KMS-11 (cell line): ENCODE results near the gene SLC22A2.

Experiments used
- H2AFZ ChIP-seq: fragments of 200-600 bp; sonication (generic); 2 replicates; pipeline ENCODE4 v1.6.1; 2016; ENCODE audit warnings: antibody characterized with exemption, mixed run types, low read depth
- H3K27ac ChIP-seq: fragments of 200-600 bp; sonication (generic); 2 replicates; pipeline ENCODE4 v1.6.1; 2016; ENCODE audit warnings: mild to moderate bottlenecking, mixed run types
- H3K27me3 ChIP-seq: fragments of 200-600 bp; sonication (generic); 2 replicates; pipeline ENCODE4 v1.6.1; 2017; ENCODE audit warnings: mild to moderate bottlenecking, low read depth, mixed run types, moderate library complexity; ENCODE audit not compliant: insufficient read depth
- H3K36me3 ChIP-seq: fragments of 200-600 bp; sonication (generic); 2 replicates; pipeline ENCODE4 v1.6.1; 2017; ENCODE audit warnings: mild to moderate bottlenecking, mixed run types; ENCODE audit not compliant: insufficient read depth
- H3K4me1 ChIP-seq: fragments of 200-600 bp; sonication (generic); 2 replicates; pipeline ENCODE4 v1.6.1; 2016; ENCODE audit warnings: mild to moderate bottlenecking, low read depth, mixed run types; ENCODE audit not compliant: poor library complexity, severe bottlenecking
- H3K4me2 ChIP-seq: fragments of 200-600 bp; sonication (generic); 2 replicates; pipeline ENCODE4 v1.7.0; 2016; ENCODE audit warnings: mild to moderate bottlenecking, mixed run types
- H3K4me3 ChIP-seq: fragments of 200-600 bp; sonication (generic); IDR thresholded peaks from 2 replicates; pipeline ENCODE4 v1.6.1; 2017; ENCODE audit warnings: low read depth, low read length, mixed read lengths; ENCODE audit not compliant: insufficient read depth
- H3K79me2 ChIP-seq: fragments of 200-600 bp; sonication (generic); 2 replicates; pipeline ENCODE4 v1.6.1; 2016; ENCODE audit warnings: low read depth, mixed run types; ENCODE audit not compliant: insufficient read depth
- H3K9ac ChIP-seq: fragments of 200-600 bp; sonication (generic); 2 replicates; pipeline ENCODE4 v1.6.1; 2016; ENCODE audit warnings: mild to moderate bottlenecking, mixed run types
- H4K20me1 ChIP-seq: fragments of 200-600 bp; sonication (generic); 2 replicates; pipeline ENCODE4 v1.6.1; 2016; ENCODE audit warnings: mild to moderate bottlenecking, mixed run types; ENCODE audit not compliant: insufficient read depth
- TF ChIP-seq, protein P1 (sequence below): fragments of 200-600 bp; sonication (generic); conservative IDR thresholded peaks from 2 replicates; pipeline ENCODE4 v1.6.1; 2017; ENCODE audit warnings: low read depth, mild to moderate bottlenecking, antibody characterized with exemption, low read length, moderate library complexity, mixed read lengths

SLC22A2 gene

DNA sequence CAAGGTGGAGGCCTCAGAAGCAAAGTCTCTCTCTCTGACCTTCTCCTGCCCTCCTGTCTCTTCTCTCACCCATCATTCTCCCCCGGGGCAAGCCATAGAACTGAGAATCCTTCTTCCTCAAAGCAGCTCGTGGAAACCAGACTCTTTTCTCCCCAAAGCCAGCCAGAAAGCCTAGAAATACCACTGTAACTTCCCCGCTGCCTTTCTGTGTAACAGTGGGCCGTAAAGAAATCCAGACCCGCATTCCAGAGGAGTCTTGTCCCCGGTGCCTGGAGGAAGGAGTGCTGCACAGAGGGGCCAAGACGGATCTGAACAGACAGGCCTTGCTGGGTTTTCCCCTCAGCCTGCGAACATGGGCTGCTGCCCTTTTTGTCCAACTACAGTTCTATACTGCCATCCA lies 977 bp upstream of the SLC22A2 start:
- Histone ChIP-seq H3K27me3 (no peaks in the 10 kb centered on the region), H4K20me1 (no peaks in the 10 kb centered on the region), H3K36me3 (no peaks in the 10 kb centered on the region), H3K9ac (no peak overlapping the region), H2AFZ (no peak overlapping the region), H3K4me2 (no peak overlapping the region), H3K4me1 (no peaks in the 10 kb centered on the region), H3K4me3 (no peak overlapping the region), H3K79me2 (no peaks in the 10 kb centered on the region), H3K27ac (no peak overlapping the region)
- TF ChIP-seq, protein P1, sequence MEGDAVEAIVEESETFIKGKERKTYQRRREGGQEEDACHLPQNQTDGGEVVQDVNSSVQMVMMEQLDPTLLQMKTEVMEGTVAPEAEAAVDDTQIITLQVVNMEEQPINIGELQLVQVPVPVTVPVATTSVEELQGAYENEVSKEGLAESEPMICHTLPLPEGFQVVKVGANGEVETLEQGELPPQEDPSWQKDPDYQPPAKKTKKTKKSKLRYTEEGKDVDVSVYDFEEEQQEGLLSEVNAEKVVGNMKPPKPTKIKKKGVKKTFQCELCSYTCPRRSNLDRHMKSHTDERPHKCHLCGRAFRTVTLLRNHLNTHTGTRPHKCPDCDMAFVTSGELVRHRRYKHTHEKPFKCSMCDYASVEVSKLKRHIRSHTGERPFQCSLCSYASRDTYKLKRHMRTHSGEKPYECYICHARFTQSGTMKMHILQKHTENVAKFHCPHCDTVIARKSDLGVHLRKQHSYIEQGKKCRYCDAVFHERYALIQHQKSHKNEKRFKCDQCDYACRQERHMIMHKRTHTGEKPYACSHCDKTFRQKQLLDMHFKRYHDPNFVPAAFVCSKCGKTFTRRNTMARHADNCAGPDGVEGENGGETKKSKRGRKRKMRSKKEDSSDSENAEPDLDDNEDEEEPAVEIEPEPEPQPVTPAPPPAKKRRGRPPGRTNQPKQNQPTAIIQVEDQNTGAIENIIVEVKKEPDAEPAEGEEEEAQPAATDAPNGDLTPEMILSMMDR: no peak

DNA sequence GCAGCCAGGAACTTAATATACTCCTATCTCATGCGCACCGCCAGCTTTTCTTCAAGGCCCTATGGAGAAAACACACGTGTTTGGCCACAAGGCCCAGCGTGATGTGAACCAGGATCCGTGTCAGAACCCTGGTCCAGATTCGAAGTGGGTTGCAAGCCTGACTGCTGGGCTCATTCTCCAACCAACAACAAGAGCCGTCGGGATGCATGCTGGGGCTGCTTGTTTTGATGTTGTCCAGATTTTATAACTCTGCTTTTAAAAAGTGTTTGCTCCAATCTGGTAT lies 463 bp upstream of the SLC22A2 start:
- Histone ChIP-seq H3K4me3 (no peak overlapping the region), H3K36me3 (no peaks in the 10 kb centered on the region), H2AFZ (no peak overlapping the region), H4K20me1 (no peaks in the 10 kb centered on the region), H3K27me3 (no peaks in the 10 kb centered on the region), H3K27ac (no peak overlapping the region), H3K79me2 (no peaks in the 10 kb centered on the region), H3K9ac (no peak overlapping the region), H3K4me2 (no peak overlapping the region), H3K4me1 (no peaks in the 10 kb centered on the region)
- TF ChIP-seq, protein P1: no peak

DNA sequence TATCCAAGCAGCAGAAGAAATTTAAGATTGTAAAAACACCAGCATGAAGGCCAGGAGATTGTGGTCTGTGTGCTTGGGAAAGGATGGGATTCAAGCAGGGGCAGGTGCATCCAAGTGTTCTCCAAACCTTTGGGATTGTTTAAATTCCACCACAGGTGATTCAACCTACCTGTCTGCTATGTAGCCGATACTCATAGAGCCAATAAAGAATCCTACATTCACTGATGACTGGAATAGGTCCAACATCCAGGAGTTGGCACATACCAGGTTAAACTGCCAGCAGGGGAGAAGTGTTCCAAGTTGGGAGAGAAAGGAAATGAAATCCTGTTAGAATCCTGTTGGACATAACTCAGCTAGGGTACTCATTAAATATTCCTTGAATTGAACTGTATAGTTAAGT lies 2.2 kb downstream of the SLC22A2 start:
- TF ChIP-seq, protein P1: no peak
- no peak overlapping the region for H3K9ac ChIP-seq
- H3K4me3 ChIP-seq: no peak overlapping the region
- peaks cover 7% of the 10 kb centered on the region for H3K4me1 ChIP-seq
- no peaks in the 10 kb centered on the region for H3K79me2 ChIP-seq
- no peaks in the 10 kb centered on the region for H3K27me3 ChIP-seq
- H3K4me2 ChIP-seq: no peak overlapping the region
- H2AFZ ChIP-seq: no peak overlapping the region
- no peak overlapping the region for H3K27ac ChIP-seq
- no peaks in the 10 kb centered on the region for H3K36me3 ChIP-seq
- H4K20me1 ChIP-seq: no peaks in the 10 kb centered on the region

DNA sequence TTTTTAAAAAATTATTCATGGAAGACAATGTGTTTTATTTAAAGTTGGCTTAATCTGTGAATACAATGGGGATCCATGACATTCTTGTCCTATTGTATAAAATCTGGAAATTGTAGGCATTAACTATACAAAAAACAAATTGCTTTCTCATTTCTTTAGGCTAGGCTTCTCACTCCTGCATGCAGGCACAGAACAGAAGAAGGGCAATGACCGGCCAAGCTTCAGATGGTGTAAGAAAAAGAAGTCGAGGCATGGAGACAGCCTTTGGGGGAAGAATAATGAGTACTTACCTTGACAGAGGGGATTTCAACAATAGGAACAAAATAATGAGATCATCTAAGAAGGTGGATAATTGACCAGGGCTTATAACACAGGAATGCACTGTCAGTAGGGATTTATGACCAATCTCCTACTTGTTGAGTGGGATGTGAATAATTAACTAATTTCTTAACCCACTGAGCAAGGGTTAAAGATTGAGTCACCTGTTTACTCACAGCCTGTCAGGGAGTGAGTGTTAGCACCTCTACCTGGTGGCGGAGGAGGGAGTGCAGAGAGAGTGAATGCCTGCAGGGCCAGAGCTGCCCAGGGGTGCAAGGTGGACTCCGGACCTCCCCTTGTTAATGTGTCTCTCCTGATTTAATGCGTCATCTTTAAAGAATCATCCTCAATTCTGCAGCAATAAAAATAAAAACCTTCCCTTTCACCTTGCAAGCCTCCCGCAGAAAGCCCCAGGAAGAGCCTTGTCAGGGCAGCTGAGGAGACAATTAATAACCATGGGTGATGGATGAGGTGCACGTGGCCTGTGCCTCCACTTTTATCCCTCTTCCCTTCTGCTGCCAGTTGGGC lies 3.9 kb downstream of the SLC22A2 start:
- Histone ChIP-seq H3K4me3 (no peak overlapping the region), H4K20me1 (no peaks in the 10 kb centered on the region), H3K4me2 (no peak overlapping the region), H3K27ac (no peak overlapping the region), H2AFZ (no peak overlapping the region), H3K36me3 (no peaks in the 10 kb centered on the region), H3K27me3 (no peaks in the 10 kb centered on the region), H3K79me2 (no peaks in the 10 kb centered on the region), H3K9ac (no peak overlapping the region), H3K4me1 (peaks cover 7% of the 10 kb centered on the region)
- TF ChIP-seq, protein P1: no peak
